Measurements from ENCODE around the gene ZNF407. TPM values are rescaled to one million over a fixed set of nuclear protein-coding genes. Genes with fewer than 3 reads are reported as not detected.

ZNF407 gene
- total RNA-seq, 1 donor: 10.0 TPM

DNA sequence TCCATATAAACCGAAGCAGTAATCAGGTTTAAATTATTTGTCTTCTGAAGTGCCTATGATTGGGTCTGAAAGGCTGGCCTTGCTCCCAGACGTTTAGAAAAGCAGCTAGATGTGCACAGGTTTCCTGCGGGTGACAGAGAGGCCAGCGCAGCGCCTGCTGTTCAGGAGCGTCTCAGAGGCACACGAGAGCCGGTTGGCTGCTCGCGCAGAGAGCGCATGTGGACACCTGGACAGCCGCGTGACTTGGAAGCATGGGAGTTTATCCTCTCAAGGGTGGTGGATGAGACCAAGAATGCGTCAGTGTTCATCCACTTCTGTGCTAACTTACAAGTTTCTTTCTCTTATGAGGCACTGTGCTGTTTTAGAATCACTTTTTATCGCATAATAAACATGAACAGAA is 307.6 kb downstream of the ZNF407 start:
- DNase-seq (ENCODE audit: low read depth in 2 of 3, low spot score in 2 of 3): no peak

DNA sequence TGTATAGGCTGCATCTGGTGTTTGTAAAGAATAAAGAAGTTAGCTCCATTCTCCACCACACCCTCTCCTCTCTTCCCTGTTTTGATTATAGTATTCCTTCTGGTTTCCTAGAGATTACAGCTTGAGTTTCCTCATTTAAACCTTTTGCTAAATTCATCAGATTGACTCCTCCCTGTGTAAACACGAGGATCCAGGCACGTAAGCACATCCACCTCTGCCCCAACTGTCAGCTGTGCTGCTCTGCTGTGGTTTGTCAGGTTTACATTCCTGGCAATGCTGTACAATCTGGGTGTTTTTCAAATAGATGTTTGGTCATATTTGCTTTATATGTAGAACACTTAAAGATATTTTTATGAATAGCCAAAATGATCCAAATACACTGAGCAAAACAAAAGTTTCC is 308.5 kb downstream of the ZNF407 start:
- DNase-seq (ENCODE audit: low read depth in 2 of 3, low spot score in 2 of 3): no peak

DNA sequence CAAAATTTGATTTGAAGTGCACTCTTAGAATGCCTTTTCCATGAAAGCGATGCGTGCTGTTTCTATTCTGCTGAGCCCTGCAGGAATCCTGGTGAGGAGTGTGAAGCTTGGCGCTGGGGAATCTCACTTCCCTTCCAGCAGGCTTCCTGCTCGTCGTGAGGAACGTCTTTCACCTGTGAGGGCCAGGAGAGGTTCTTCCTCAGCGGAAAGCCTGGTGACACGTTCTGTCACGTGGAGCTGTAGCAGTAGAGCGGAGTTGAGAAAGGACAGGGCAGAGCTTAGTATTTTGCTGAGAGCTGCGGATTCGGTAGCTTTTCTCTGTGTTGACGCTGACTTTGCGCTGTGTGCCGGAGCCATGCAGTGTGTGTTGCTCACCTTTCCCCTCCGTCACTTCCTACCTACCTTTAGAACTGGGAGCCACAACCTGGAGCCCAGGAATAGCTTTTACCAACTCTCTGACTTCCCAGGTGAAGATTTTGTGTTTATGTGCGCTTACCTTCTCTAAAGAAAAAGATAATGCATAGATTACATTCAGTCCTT is 316.5 kb downstream of the ZNF407 start:
- no peak for DNase-seq (ENCODE audit: low read depth in 2 of 3, low spot score in 2 of 3)

DNA sequence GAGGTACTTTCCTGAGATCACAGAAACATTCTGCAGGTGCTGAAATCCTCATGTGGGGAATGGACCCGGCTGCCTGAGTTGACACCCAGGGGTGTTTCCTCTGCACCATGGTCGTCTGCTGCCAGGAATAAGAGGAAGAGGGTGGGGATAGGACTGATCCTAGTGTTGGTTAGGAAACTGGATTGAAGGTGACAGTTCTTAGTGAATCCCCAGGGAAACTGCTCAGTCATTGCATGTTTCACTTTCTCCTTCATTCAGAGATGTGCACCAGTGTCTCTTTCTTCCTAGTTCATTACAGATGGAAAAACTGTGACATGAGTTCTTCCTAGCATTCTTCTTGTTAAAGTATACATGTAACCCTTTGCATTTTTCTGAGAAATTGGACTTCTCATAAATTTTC is 317.0 kb downstream of the ZNF407 start:
- no peak for DNase-seq (ENCODE audit: low read depth in 2 of 3, low spot score in 2 of 3)

DNA sequence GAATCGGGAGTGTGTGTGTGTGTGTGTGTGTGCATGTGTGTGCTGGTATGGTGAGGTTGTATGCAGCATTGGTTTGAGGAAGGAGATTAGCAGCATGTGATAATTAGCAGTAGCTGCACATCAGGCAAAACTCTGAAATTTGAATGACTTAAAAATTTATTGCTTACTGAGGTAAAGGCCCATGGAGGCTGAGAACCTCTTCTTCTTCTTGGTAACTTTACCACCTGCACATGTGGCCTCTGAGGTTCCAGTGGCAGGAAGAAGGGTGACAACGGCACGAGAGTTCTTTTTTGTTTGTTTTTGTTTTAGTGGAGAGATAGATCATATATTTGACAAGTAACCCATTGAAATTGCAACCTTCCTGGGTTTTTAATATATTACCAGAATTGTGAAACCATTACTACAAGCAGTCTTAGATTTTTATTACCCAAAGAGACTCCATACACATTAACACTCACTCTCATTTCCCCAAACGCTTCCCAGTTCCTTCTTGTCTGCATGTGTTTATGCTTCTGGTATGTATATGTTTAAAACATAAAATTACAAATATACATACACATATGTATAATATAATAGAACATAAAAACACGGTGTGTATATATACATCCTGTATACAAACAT is 319.2 kb downstream of the ZNF407 start:
- peak in 1 of 3 donors; percentile 24 for DNase-seq (ENCODE audit: low read depth in 2 of 3, low spot score in 2 of 3)

DNA sequence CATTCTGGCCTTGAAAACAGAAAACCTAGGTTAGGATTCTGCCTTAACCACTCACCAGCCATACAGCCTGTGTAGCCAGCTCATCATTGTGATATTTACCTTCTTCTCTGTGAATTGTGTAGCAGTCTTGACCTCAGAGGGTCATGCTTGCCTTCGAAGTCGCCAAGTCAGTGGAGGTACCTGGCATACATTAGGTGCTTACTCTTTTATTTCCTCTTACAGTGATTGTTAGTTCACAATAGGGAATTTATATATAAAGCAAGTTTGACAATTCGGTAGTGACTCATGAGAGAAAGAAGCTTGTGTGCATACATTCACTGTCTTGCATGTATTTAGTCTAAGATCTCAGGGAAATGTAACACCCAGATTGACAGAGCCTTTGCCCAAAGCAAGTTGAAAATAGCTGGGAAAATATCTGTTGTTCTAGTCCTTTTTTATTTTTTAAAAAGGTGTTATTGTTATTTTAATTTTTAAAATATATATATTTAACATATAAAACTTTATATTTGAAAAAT is 320.7 kb downstream of the ZNF407 start:
- no peak for DNase-seq (ENCODE audit: low read depth in 2 of 3, low spot score in 2 of 3)

DNA sequence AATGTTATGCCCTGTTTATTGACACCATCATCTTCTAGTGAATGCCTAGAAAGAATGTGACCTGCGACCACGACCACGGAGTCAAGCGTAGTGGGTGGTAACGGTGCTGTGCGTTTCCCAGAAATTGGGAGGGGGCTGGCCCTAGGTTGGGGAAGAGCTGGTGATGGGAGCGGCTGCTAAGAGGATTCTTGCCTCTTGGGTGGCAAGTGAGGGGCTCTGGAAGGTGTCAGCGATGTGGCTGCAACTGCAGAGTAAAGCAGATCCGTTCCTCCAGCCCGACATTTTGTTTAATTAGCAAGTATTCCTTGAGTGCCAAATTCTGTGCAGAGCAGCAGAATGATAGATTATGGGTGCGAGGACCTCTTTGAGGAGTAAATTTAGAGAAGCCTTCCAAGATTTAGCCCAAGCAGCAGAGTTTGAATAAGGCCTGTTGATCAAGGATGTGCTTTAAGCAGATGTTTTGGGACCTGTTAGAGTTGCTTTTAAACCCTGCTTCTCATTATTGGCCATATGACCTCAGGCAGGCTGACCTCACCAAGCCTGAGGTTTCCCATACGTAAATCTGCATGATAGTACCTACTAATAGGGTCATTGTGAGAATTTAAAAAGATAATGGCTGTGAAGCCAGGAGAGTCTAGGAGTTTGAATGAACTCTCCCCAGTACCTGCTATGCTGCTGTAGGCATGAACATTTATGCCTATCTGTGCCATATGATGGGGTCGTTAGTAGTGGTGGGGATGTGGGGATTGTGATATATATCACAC is 323.6 kb downstream of the ZNF407 start:
- no peak for DNase-seq (ENCODE audit: low read depth in 2 of 3, low spot score in 2 of 3)

DNA sequence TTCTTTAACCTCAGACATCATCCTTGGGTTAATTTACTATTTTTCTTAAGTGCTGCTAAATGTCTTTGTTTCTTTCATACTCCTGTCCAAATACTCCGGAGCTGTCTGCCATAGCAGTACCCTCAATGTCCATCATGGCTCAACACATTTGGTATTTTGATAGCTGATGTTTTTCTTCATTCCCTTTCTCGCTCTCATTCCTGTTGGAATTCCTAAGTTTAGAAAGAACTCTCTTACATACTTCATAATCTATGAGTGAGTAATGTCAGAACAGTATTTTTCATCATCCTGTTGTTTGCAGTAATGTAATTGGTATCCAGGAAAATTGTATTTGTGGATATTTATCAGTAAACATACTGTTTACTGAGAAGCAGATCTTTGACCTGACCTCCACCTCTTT is 328.4 kb downstream of the ZNF407 start:
- DNase-seq (ENCODE audit: low read depth in 2 of 3, low spot score in 2 of 3): no peak

DNA sequence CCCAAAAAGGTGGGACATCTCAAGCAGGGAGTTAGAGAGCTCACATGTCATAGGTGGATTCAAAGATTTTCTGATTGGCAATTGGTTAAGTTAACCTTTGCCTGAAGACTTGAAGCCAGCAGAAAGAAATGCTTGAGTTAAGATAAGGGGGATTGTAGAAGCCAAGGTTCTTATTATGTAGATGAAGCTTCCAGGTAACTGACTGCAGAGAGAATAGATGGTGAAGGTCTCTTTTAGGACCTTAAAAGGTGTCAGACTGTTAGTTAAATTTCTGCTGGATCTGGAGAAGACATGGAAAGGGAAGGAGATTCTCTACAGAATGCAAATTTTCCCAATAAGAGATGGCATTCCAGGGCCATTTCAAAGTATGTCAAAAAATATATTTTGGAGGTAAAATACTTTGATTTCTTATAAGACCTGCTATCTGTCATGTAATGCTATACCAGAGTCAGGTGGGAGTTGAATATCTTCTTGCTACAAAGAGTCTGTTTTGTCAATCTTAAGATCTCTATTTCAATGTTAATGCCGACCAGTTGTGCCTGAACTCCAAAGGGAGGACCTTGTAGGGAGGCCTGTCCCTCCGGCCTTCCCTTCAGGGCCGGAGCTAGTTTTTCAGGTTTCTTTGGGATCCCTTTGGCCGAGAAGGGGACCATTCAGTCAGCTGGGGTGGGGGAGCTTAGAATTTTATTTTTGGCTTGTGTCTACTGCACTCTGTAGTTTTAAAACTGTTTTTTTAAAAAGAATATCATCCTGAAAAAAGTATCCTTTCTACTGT is 330.7 kb downstream of the ZNF407 start:
- no peak for DNase-seq (ENCODE audit: low read depth in 2 of 3, low spot score in 2 of 3)

DNA sequence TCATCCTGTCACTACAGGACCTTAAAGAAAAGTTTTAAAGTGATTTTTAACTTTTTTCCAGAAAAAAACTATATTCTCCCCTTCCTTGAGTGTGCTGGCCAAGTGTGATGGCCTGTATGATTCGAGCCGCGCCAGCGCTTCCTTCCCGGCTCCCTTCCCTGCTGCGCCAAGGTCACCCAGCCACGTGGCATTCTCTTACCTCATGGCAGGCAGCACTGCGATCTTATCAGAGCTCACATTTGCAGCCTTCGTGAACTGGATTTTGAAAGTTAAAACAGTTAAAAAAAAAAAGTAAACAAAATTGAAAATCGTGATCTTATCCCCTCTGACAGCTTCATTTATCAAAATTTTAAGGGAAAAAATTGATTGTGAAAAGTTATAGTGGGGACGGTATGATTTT is 331.4 kb downstream of the ZNF407 start:
- DNase-seq (ENCODE audit: low read depth in 2 of 3, low spot score in 2 of 3): no peak

DNA sequence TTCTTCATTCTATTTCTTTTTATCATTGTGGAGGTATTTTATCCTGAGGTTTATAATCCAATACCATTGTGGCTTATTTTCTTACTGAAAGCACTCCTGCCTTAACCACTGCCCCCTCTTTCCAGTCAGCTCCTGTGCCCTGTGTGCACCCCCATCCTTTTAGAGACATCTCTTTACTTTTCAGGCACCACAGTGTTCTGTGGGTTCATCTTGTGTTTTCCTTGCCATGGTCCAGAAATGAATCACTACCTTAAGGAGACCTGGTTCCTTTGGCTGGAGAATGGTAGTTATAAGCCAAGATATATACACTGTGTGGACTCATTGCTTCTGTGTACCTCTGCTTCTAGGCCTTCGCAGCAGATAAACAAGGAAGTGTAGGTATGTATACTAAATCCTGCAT is 332.9 kb downstream of the ZNF407 start:
- no peak for DNase-seq (ENCODE audit: low read depth in 2 of 3, low spot score in 2 of 3)

DNA sequence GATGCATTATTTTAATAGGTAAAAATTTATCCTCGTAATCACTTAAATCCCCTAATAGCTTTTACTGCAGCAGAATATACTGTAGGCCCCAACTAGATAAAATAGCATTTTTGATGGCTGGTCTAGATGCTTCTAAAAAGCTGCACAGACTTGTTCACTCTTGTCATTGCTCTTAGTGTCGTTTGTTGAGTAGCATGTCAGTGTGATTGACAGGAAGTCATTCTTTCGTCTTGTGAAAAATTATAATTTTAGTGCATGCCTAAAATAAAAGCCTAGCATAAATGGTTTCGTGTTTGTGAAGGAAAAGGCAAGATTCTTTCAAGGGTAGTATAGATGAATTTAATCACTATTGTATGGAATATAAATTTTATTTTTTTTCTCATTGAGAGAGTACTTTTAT is 336.3 kb downstream of the ZNF407 start:
- no peak for DNase-seq (ENCODE audit: low read depth in 2 of 3, low spot score in 2 of 3)

DNA sequence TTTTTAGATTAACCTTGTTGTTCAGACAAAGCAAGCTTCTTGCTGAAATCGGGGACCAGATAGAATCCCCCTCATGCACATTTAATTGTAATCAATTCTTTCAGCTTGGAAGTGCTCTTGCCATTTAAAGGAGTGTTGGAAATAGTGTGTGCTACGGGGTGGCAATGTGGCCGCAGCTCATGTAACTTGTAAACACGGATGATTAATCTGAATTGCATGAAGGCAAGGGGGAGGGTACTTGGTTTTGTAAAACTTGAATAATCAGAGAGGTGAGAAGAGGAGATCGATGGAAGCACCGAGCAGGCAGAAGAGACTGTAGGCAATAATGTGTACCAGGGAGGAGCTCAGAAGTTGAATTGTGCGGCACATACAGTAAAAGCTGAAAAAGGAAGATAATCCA is 337.8 kb downstream of the ZNF407 start:
- no peak for DNase-seq (ENCODE audit: low read depth in 2 of 3, low spot score in 2 of 3)

DNA sequence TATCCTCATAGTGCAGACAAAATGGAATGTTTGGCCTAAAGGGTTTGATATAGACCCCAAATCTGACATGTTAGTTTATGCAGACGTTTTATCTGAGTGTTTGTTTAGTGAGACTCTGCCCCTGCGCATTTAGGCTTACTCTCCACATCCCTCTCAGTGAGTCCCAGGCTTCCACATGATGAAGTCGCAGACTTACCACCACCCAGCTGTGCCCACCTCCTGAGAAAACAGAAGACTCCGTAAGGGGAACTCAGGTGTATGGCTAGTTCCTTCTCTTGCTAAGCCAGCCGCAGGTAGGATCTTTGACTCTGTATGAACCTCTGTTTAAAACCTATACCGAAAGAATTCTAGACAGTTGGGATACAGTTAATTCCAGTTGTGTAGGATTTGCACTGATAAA is 338.7 kb downstream of the ZNF407 start:
- no peak for DNase-seq (ENCODE audit: low read depth in 2 of 3, low spot score in 2 of 3)

DNA sequence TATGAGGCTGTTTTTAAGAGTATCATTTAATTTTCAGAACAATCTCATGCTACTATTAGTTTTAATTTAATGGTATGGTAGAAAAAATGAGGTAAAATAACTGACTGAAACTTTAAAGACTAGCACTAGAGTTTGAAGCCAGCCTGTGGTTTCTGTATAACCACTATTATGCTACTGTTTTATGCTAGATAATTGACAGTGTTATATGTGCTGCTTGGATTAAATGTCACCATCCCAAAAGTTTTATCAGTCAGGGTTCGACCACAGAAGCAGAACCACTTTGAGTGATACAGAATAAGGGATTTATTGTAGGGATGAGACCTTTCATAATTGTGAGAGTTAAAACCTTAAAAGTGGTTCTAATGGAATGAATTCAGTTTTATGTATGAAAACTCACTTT is 339.6 kb downstream of the ZNF407 start:
- DNase-seq (ENCODE audit: low read depth in 2 of 3, low spot score in 2 of 3): no peak

DNA sequence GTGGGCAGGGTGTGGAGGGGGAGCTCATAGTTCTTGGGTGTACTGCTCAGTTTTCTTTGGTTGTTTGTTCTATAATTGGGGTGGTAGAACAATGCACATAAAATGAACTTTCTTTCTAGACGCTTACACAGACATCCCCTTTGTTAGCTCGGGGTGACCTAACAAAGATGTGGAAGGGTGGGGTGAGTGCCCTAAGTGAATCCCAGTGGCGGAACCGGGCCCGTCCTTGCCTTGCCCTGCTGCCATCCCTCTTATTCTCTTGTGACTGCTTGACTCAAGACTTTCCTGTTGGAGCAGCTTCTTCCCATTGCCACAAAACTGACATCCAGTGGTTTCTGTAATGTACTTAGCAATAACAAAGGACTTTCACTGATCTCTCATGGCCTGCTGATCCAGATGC is 343.2 kb downstream of the ZNF407 start:
- no peak for DNase-seq (ENCODE audit: low read depth in 2 of 3, low spot score in 2 of 3)

DNA sequence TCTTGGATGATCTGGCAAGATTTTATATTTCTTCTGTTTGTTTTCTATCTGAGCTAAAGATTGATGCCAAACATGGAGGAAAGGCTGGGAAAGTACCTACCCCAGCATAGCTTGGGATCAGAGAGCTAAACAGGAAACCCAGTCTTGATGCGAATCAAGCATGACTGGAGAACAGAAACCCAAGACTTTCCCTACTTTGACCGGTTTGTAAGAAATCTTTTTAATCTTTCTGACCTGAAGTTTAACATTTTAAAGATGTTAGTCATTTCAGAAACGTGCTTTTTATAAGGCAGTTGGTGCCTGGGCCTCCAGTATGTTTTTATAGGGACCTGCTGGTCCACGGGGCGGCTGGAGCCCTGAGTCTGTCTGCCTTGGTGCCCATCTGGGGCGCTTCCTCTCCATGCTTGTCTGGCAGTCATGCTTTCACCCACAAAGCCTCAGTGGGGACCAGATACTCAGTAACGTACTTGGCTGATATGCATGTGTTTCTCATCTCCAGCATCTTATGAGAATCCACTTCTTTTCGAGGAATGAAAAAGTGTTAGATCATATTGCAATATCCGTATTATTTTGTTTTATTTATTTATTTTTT is 344.7 kb downstream of the ZNF407 start:
- DNase-seq (ENCODE audit: low read depth in 2 of 3, low spot score in 2 of 3): no peak

DNA sequence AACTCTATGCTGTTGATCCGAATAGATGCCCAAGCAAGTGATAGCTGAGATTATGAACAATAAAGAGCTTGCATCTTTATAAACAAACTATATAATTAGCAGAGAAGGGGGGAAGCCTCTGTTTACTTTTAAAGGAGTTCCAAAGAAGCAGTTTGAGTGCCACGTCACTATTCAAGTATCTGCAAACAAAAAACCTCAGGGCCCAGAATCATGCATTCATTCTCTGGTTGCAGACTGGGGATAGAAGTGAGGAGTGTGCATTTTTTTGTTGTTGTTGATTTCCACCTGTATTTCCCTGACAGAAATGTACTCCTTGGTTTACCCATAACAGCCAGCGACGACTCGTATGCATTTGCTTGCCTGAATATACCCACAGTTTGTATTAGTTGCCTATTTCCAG is 347.0 kb downstream of the ZNF407 start:
- no peak for DNase-seq (ENCODE audit: low read depth in 2 of 3, low spot score in 2 of 3)

DNA sequence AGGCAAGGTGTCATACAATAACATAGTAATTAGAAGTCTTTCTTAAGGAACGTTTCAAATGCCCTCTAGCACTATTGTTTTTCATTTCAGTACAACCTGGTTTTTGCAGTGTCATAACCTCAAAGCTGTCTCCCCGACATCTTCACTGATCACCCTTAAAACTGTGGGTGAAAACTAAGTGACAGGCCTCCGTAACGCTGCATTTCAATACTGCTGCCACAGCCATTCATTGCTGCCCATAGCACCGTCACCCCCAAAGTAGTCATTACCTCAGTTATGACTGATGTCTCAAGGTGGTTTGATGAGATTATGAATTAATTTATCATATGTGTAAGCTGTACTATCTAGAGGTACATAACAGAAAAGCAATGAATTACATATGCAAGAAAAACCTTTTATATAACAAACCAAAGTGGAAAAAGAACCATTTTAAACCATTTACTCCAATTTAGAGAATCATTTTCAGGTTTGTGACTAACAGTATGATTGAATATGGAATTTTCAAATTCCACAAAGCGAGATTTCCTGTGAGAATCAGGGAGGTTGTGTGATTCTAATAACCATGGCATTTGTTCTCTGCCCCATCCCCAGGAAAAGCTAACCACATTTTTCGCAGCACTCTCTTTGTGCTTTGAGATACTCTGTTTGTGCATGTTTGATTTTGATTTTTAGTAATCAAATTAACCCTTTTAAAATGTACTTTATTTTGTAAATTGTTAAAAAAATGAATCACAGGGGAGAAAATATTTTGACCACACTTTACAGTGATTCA is 348.3 kb downstream of the ZNF407 start:
- no peak for DNase-seq (ENCODE audit: low read depth in 2 of 3, low spot score in 2 of 3)

DNA sequence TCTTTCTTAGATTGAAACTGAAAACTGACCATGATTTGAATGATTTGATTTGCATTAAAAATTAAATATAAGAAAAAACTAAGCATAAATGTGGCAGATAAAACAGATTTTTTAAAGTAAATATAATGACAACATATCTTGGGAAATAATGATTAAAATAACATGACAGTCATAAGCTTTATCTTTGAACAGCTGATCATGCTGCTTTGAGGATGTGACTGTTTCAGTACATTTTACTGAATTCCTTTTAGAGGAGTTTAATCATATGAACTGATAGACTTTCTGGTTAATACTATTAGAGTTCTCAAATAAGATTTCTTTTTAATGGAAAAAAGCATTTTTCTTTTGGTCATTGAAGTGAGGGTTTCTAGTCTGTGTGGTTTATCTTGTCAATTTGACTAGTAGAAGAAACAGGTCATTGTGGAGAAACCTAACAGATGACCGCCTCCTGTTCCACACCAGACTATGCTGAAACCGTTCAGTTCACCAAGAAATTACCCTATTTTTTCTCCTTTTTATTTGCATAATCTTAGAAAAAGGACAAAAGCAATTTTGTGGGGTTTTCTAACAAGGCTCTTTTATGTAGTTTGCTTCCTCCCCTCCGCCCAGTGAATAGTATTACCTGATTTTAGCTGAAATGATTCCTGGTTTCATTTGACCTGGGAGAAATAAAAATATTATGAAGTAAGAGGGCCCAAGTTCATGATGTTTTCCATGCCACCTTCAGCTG is 349.1 kb downstream of the ZNF407 start:
- DNase-seq (ENCODE audit: low read depth in 2 of 3, low spot score in 2 of 3): no peak

Measured in hematopoietic multipotent progenitor cell (in vitro differentiated cells).